Heart left ventricle (tissue), 13 donors: ENCODE data around the gene PTPRD.

Experiments used
- CTCF ChIP-seq, 12 donors: fragments of 200-600 bp; sonication (generic) in 4 of 12; IDR thresholded peaks; one replicate each; pipeline versions ENCODE4 v1.5.0 to v1.8.0; 2018 to 2022; ENCODE audit warnings: antibody characterized with exemption in 12 of 12, mild to moderate bottlenecking in 5 of 12
- POLR2A ChIP-seq, 2 donors: fragments of 450-650 bp; IDR thresholded peaks; one replicate each; pipeline ENCODE4 v1.6.1; 2017; ENCODE audit warnings: antibody characterized with exemption in 2 of 2, mild to moderate bottlenecking in 2 of 2, moderate library complexity in 2 of 2
- donor health status: ischemic (EF 13 %, LVEDD 7.1; RV severe dilation, severe dysfunction).
- donor health status: DM: no; HTN: yes; CAD: no.
- donor health status: DM: no; HTN: no; CAD: no.
- donor health status: ischemic (EF 25% LVEDD 6.9; RV normal size, moderate dysfunction).
- donor health status: ischemic (EF 25% LVEDD 5.7; RV mildly dilated, moderate dysfunction).
- donor health status: ischemic (EF 35%, LVEDD 5.7; RV mildly dilated, moderate dysfunction).
- donor health status: nonischemic (EF 11% LVEDD 7.7; RV severe dilation, severe dysfunction).
- donor health status: DM: yes; HTN: yes; CAD: no.
- donor health status: PGD.
- donor health status: ischemic (EF 29% LVEDD 5.4; RV normal size, mild dysfunction).
- donor health status: nonischemic (EF 23%, LVEDD 6.1; RV moderate dilation, normal function).

- TF ChIP-seq CTCF (IDR thresholded peaks at IDR 0.05) (no peak), POLR2A (IDR thresholded peaks at IDR 0.05) (no peak)
These were observed 860.8 kb downstream of the PTPRD start for GRCh38 chr9:9751996-9752395.
